ENCODE data around the gene PRDM12. TPM values are rescaled to one million over a fixed set of nuclear protein-coding genes. Genes with fewer than 3 reads are reported as not detected.
A peak's percentile ranks its signal among the peaks of the same experiment; 100 is the strongest.

PRDM12 gene
- total RNA-seq, 1 experiment from 2014 or later: 0.34 TPM

DNA sequence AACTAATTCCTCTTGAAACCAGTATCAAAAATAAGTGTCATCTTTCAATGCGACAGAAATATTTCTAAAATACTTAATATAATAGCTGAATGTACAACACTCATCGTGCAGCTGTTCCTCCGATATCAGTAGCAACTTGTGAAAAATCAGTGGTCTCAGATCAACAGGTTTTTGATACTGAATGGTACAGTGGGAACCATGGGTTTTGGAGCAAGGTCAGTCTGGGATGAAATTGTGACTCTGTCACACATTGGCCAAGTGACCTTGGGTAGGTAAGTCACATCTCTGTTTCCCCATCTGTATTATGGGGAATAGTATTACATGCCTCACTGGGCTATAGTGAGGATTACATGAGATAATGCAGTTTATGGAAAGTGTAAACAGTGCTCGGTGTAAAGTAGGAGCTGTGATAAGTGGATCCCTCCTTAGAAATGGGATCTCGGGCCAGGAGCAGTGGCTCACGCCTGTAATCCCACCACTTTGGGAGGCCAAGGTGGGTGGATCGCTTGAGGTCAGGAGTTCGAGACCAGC is 46.5 kb downstream of the PRDM12 start:
- Mint-ChIP-seq H3K4me3 (ENCODE audit: unreplicated experiment) (peak overlapping the region; percentile 18), H3K9me3 (ENCODE audit: unreplicated experiment) (no peaks in the 10 kb centered on the region), H3K27me3 (ENCODE audit: insufficient read depth, unreplicated experiment) (no peaks in the 10 kb centered on the region), H3K4me1 (ENCODE audit: low read depth, unreplicated experiment) (peaks cover 8% of the 10 kb centered on the region), H3K36me3 (ENCODE audit: insufficient read depth, unreplicated experiment) (peaks cover 38% of the 10 kb centered on the region), H3K27ac (ENCODE audit: unreplicated experiment) (no peak overlapping the region)
- Histone ChIP-seq H3K4me3 (ENCODE audit: low read depth, low read length) (no peak overlapping the region), H3K36me3 (ENCODE audit: control insufficient read depth, insufficient read depth, low read length) (no peaks in the 10 kb centered on the region), H3K27me3 (replicated peaks; ENCODE audit: control insufficient read depth, insufficient read depth, low read length) (no peaks in the 10 kb centered on the region), H3K4me1 (peaks cover 22% of the 10 kb centered on the region), H3K9me3 (no peaks in the 10 kb centered on the region)
- ChIA-PET POLR2A (no interaction called here), CTCF (interaction anchor here (0.7 to 1.3 kb wide), 2 partner anchors 10 to 156 kb away, joined by 4 read pairs; no protein-coding TSS in a partner anchor)
- no peak for DNase-seq
- intact Hi-C loops (cut with micrococcal nuclease; ENCODE audit: unreplicated experiment): loop anchor here (5.0 kb wide), 1 partner anchor 231 kb away; no protein-coding TSS in a partner anchor
- TF ChIP-seq, protein P1, sequence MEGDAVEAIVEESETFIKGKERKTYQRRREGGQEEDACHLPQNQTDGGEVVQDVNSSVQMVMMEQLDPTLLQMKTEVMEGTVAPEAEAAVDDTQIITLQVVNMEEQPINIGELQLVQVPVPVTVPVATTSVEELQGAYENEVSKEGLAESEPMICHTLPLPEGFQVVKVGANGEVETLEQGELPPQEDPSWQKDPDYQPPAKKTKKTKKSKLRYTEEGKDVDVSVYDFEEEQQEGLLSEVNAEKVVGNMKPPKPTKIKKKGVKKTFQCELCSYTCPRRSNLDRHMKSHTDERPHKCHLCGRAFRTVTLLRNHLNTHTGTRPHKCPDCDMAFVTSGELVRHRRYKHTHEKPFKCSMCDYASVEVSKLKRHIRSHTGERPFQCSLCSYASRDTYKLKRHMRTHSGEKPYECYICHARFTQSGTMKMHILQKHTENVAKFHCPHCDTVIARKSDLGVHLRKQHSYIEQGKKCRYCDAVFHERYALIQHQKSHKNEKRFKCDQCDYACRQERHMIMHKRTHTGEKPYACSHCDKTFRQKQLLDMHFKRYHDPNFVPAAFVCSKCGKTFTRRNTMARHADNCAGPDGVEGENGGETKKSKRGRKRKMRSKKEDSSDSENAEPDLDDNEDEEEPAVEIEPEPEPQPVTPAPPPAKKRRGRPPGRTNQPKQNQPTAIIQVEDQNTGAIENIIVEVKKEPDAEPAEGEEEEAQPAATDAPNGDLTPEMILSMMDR (IDR thresholded peaks at IDR 0.05; ENCODE audit: insufficient read depth in 1 of 2, low read depth in 1 of 2, low read length in 1 of 2, severe bottlenecking in 1 of 2, unreplicated experiment in 1 of 2): no peak
- no TSS peak for BruUV-seq (replicated peaks)

DNA sequence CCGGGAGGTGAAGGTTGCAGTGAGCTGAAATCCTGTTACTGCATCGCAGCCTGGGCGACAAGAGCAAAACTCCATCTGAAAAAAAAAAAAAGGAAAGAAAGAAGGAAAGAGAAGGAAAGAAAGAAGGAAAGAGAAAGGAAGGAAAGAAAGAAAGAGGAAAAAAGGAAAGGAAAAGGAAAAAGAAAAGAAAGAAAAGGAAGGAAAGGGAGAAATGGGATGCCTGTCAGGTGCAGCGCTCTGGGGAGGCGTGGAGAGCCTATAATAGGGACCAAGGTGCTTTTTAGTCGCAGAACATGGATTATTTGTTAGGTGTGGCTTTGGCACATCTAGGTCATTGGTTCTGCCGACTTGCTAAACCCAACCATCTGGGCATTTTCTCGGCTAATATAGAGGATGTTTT is 47.1 kb downstream of the PRDM12 start:
- H3K4me1 Mint-ChIP-seq (ENCODE audit: low read depth, unreplicated experiment): peaks cover 8% of the 10 kb centered on the region
- no peaks in the 10 kb centered on the region for H3K27me3 Mint-ChIP-seq (ENCODE audit: insufficient read depth, unreplicated experiment)
- H3K4me3 ChIP-seq (ENCODE audit: low read depth, low read length): no peak overlapping the region
- ChIA-PET POLR2A (no interaction called here), CTCF (interaction anchor here (0.7 to 1.3 kb wide), 2 partner anchors 11 to 155 kb away, joined by 4 read pairs; no protein-coding TSS in a partner anchor)
- TF ChIP-seq, protein P1 (IDR thresholded peaks at IDR 0.05; ENCODE audit: insufficient read depth in 1 of 2, low read depth in 1 of 2, low read length in 1 of 2, severe bottlenecking in 1 of 2, unreplicated experiment in 1 of 2): no peak
- H3K4me1 ChIP-seq: peaks cover 22% of the 10 kb centered on the region
- peak overlapping the region; percentile 18 for H3K4me3 Mint-ChIP-seq (ENCODE audit: unreplicated experiment)
- BruUV-seq (replicated peaks): no TSS peak
- intact Hi-C loops (cut with micrococcal nuclease; ENCODE audit: unreplicated experiment): loop anchor here (5.0 kb wide), 1 partner anchor 231 kb away; no protein-coding TSS in a partner anchor
- H3K36me3 Mint-ChIP-seq (ENCODE audit: insufficient read depth, unreplicated experiment): peaks cover 32% of the 10 kb centered on the region
- H3K9me3 Mint-ChIP-seq (ENCODE audit: unreplicated experiment): no peaks in the 10 kb centered on the region
- DNase-seq: no peak
- no peaks in the 10 kb centered on the region for H3K9me3 ChIP-seq
- H3K36me3 ChIP-seq (ENCODE audit: control insufficient read depth, insufficient read depth, low read length): no peaks in the 10 kb centered on the region
- H3K27me3 ChIP-seq (replicated peaks; ENCODE audit: control insufficient read depth, insufficient read depth, low read length): no peaks in the 10 kb centered on the region
- H3K27ac Mint-ChIP-seq (ENCODE audit: unreplicated experiment): no peak overlapping the region

DNA sequence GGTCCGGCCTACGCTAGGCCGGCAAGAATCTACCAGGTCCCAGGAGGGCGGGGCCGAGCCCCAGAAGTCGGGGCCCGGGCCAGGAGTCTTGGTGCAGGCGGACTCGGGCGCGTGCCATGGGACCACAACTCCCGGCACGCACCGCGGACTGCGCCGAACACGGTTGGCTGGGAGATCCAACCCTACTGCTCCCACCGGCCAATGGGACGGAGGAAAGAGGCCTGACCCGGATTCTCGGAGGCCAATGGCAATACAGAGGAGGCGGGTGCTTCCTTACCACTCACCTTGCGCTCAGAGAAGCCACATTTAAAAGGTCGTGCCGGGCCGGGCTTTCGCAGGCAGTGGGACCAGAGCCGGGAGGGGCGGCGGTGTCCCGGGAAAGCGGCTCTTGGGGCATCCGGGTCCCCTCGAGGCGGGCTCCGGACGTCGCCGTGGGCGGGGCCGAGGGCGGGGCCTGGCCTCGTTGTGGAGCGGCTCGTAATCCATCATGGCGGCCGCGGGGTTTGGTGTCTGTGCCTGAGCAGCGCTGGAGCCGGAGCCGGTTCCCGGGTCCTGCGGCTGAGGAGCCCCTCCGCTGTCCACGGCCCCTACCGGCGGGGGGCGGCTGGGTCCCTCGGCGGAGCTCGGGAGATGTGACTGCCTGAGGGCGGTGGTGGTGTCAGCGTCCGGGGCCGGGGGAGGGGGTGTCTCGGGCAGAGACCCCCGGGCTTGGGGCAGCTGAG is 48.3 kb downstream of the PRDM12 start:
- Histone ChIP-seq H3K4me1 (peaks cover 22% of the 10 kb centered on the region), H3K27me3 (replicated peaks; ENCODE audit: control insufficient read depth, insufficient read depth, low read length) (no peaks in the 10 kb centered on the region), H3K4me3 (ENCODE audit: low read depth, low read length) (peak overlapping the region; percentile 80), H3K9me3 (no peaks in the 10 kb centered on the region), H3K36me3 (ENCODE audit: control insufficient read depth, insufficient read depth, low read length) (no peaks in the 10 kb centered on the region)
- peaks cover 8% of the 10 kb centered on the region for H3K4me1 Mint-ChIP-seq (ENCODE audit: low read depth, unreplicated experiment)
- ChIA-PET POLR2A (no interaction called here), CTCF (no interaction called here)
- DNase-seq: peak; percentile 98 to 99
- TF ChIP-seq, protein P1 (IDR thresholded peaks at IDR 0.05; ENCODE audit: insufficient read depth in 1 of 2, low read depth in 1 of 2, low read length in 1 of 2, severe bottlenecking in 1 of 2, unreplicated experiment in 1 of 2): no peak
- peaks cover 23% of the 10 kb centered on the region for H3K36me3 Mint-ChIP-seq (ENCODE audit: insufficient read depth, unreplicated experiment)
- peak overlapping the region; percentile 96 for H3K27ac Mint-ChIP-seq (ENCODE audit: unreplicated experiment)
- peak overlapping the region; percentile 96 for H3K4me3 Mint-ChIP-seq (ENCODE audit: unreplicated experiment)
- H3K27me3 Mint-ChIP-seq (ENCODE audit: insufficient read depth, unreplicated experiment): no peaks in the 10 kb centered on the region
- intact Hi-C loops (cut with micrococcal nuclease; ENCODE audit: unreplicated experiment): loop anchor here (1.0 to 5.0 kb wide), 3 partner anchors 20 to 230 kb away; partner anchors contain the start of gene EXOSC2
- no peaks in the 10 kb centered on the region for H3K9me3 Mint-ChIP-seq (ENCODE audit: unreplicated experiment)
- no TSS peak for BruUV-seq (replicated peaks)

Measured in Caco-2 (cell line).